ENCODE results near the gene PVR. TPM values are rescaled to one million over a fixed set of nuclear protein-coding genes. Genes with fewer than 3 reads are reported as not detected.

PVR gene
- total RNA-seq, 1 experiment from 2014 or later = 47.7 TPM

GRCh38 chr19:44617110-44617880 lies 26.4 kb upstream of the PVR start:
- H3K4me1 ChIP-seq (ENCODE audit: control insufficient read depth, insufficient read depth, low read length) = no peaks in the 10 kb centered on the region
- H3K9me3 ChIP-seq (ENCODE audit: control insufficient read depth, insufficient read depth, low read depth, low read length) = no peaks in the 10 kb centered on the region
- no peaks in the 10 kb centered on the region for H3K27me3 ChIP-seq (ENCODE audit: control insufficient read depth, insufficient read depth, low read length)
- no peaks in the 10 kb centered on the region for H3K36me3 ChIP-seq (ENCODE audit: control insufficient read depth, insufficient read depth, low read length)
- no peak for ATAC-seq
- CTCF ChIA-PET = no interaction called here
- H3K27ac ChIP-seq (ENCODE audit: low read length) = no peak overlapping the region
- POLR2A ChIA-PET = interaction anchor here (0.7 kb wide), 1 partner anchor 21 kb away, joined by 4 read pairs; no protein-coding TSS in a partner anchor
- TF ChIP-seq SIN3A (IDR thresholded peaks at IDR 0.05; ENCODE audit: borderline replicate concordance, insufficient read depth, low read depth, low read length) (no peak), POLR2AphosphoS5 (IDR thresholded peaks at IDR 0.05; ENCODE audit: low read depth, low read length) (no peak), TCF7L2 (IDR thresholded peaks at IDR 0.05; ENCODE audit: low read depth, low read length) (no peak), CTCF (IDR thresholded peaks at IDR 0.05) (no peak)
- H3K4me3 ChIP-seq (ENCODE audit: low read depth in 2 of 2, low read length in 2 of 2) = no peak overlapping the region
- no peak for DNase-seq (ENCODE audit: low read depth, low spot score)
- no TSS peak for BruUV-seq (replicated peaks)
- intact Hi-C loops (cut with micrococcal nuclease; ENCODE audit: unreplicated experiment) = no loop called here
- in situ Hi-C loops (cut with HindIII; ENCODE audit: low pct_unique_long_range_greater_than_20kb, low sequenced_read_pairs) = no loop called here

- H3K9me3 ChIP-seq (ENCODE audit: control insufficient read depth, insufficient read depth, low read depth, low read length) = no peaks in the 10 kb centered on the region
- no peak overlapping the region for H3K27ac ChIP-seq (ENCODE audit: low read length)
- no TSS peak for BruUV-seq (replicated peaks)
- H3K4me3 ChIP-seq (ENCODE audit: low read depth in 2 of 2, low read length in 2 of 2) = no peak overlapping the region
- no peak for DNase-seq (ENCODE audit: low read depth, low spot score)
- CTCF ChIA-PET = no interaction called here
- POLR2A ChIA-PET = no interaction called here
- no peak for ATAC-seq
- intact Hi-C loops (cut with micrococcal nuclease; ENCODE audit: unreplicated experiment) (no loop called here), in situ Hi-C loops (cut with HindIII; ENCODE audit: low pct_unique_long_range_greater_than_20kb, low sequenced_read_pairs) (no loop called here)
- no peaks in the 10 kb centered on the region for H3K27me3 ChIP-seq (ENCODE audit: control insufficient read depth, insufficient read depth, low read length)
- H3K4me1 ChIP-seq (ENCODE audit: control insufficient read depth, insufficient read depth, low read length) = no peaks in the 10 kb centered on the region
- TF ChIP-seq, protein P1, sequence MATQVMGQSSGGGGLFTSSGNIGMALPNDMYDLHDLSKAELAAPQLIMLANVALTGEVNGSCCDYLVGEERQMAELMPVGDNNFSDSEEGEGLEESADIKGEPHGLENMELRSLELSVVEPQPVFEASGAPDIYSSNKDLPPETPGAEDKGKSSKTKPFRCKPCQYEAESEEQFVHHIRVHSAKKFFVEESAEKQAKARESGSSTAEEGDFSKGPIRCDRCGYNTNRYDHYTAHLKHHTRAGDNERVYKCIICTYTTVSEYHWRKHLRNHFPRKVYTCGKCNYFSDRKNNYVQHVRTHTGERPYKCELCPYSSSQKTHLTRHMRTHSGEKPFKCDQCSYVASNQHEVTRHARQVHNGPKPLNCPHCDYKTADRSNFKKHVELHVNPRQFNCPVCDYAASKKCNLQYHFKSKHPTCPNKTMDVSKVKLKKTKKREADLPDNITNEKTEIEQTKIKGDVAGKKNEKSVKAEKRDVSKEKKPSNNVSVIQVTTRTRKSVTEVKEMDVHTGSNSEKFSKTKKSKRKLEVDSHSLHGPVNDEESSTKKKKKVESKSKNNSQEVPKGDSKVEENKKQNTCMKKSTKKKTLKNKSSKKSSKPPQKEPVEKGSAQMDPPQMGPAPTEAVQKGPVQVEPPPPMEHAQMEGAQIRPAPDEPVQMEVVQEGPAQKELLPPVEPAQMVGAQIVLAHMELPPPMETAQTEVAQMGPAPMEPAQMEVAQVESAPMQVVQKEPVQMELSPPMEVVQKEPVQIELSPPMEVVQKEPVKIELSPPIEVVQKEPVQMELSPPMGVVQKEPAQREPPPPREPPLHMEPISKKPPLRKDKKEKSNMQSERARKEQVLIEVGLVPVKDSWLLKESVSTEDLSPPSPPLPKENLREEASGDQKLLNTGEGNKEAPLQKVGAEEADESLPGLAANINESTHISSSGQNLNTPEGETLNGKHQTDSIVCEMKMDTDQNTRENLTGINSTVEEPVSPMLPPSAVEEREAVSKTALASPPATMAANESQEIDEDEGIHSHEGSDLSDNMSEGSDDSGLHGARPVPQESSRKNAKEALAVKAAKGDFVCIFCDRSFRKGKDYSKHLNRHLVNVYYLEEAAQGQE (IDR thresholded peaks at IDR 0.05; ENCODE audit: insufficient read depth in 1 of 2, low read depth in 2 of 2, low read length in 1 of 2) = no peak
- TF ChIP-seq POLR2AphosphoS5 (IDR thresholded peaks at IDR 0.05; ENCODE audit: low read depth, low read length) (no peak), TCF7L2 (IDR thresholded peaks at IDR 0.05; ENCODE audit: low read depth, low read length) (no peak), SIN3A (IDR thresholded peaks at IDR 0.05; ENCODE audit: borderline replicate concordance, insufficient read depth, low read depth, low read length) (no peak), CTCF (IDR thresholded peaks at IDR 0.05) (no peak)
- no peaks in the 10 kb centered on the region for H3K36me3 ChIP-seq (ENCODE audit: control insufficient read depth, insufficient read depth, low read length)
Measured at GRCh38 chr19:44618640-44619357, 24.9 kb upstream of the PVR start.

Measured in Panc1 (cell line).